ENCODE results near the gene GALNT14. TPM values are rescaled to one million over a fixed set of nuclear protein-coding genes. Genes with fewer than 3 reads are reported as not detected.

The GALNT14 gene
- total RNA-seq, 1 donor from 2014 or later, result 7.4 TPM

- TF ChIP-seq CTCF (conservative IDR thresholded peaks at IDR 0.05), result no peak
- Mint-ChIP-seq H3K9me3 (no peaks in the 10 kb centered on the region), H3K27ac (no peak overlapping the region), H3K36me3 (no peaks in the 10 kb centered on the region), H3K27me3 (peaks cover 18% of the 10 kb centered on the region), H3K4me1 (ENCODE audit: unreplicated experiment) (peaks cover 11% of the 10 kb centered on the region), H3K4me3 (no peak overlapping the region)
- no peak for DNase-seq (ENCODE audit: extremely low spot score, unreplicated experiment)
Observed at GRCh38 chr2:30981096-30981495, 157.1 kb downstream of the GALNT14 start.

GRCh38 chr2:30979822-30980245, 158.4 kb downstream of the GALNT14 start:
- Mint-ChIP-seq H3K4me1 (ENCODE audit: unreplicated experiment) (peaks cover 11% of the 10 kb centered on the region), H3K27ac (no peak overlapping the region), H3K4me3 (no peak overlapping the region), H3K9me3 (no peaks in the 10 kb centered on the region), H3K36me3 (no peaks in the 10 kb centered on the region), H3K27me3 (peaks cover 22% of the 10 kb centered on the region)
- DNase-seq (ENCODE audit: extremely low spot score, unreplicated experiment), result no peak
- no peak for TF ChIP-seq CTCF (conservative IDR thresholded peaks at IDR 0.05)

GRCh38 chr2:30978854-30979253, 159.4 kb downstream of the GALNT14 start:
- TF ChIP-seq CTCF (conservative IDR thresholded peaks at IDR 0.05), result no peak
- Mint-ChIP-seq H3K27ac (no peak overlapping the region), H3K36me3 (no peaks in the 10 kb centered on the region), H3K27me3 (peaks cover 18% of the 10 kb centered on the region), H3K4me1 (ENCODE audit: unreplicated experiment) (peaks cover 11% of the 10 kb centered on the region), H3K9me3 (no peaks in the 10 kb centered on the region), H3K4me3 (no peak overlapping the region)
- DNase-seq (ENCODE audit: extremely low spot score, unreplicated experiment), result no peak

GRCh38 chr2:30978044-30978443, 160.2 kb downstream of the GALNT14 start:
- no peak overlapping the region for H3K4me3 Mint-ChIP-seq

GRCh38 chr2:30975156-30975555, 163.1 kb downstream of the GALNT14 start:
- no peak overlapping the region for H3K4me3 Mint-ChIP-seq
- H3K27ac Mint-ChIP-seq, result no peak overlapping the region
- no peaks in the 10 kb centered on the region for H3K9me3 Mint-ChIP-seq
- peaks cover 18% of the 10 kb centered on the region for H3K27me3 Mint-ChIP-seq
- no peaks in the 10 kb centered on the region for H3K36me3 Mint-ChIP-seq
- H3K4me1 Mint-ChIP-seq (ENCODE audit: unreplicated experiment), result no peaks in the 10 kb centered on the region
- no peak for TF ChIP-seq CTCF (conservative IDR thresholded peaks at IDR 0.05)
- DNase-seq (ENCODE audit: extremely low spot score, unreplicated experiment), result no peak

More at GRCh38 chr2:30978044-30978443, 160.2 kb downstream of the GALNT14 start:
- Mint-ChIP-seq H3K9me3 (no peaks in the 10 kb centered on the region), H3K27ac (no peak overlapping the region), H3K4me1 (ENCODE audit: unreplicated experiment) (peaks cover 11% of the 10 kb centered on the region), H3K36me3 (no peaks in the 10 kb centered on the region), H3K27me3 (peaks cover 22% of the 10 kb centered on the region)
- no peak for TF ChIP-seq CTCF (conservative IDR thresholded peaks at IDR 0.05)
- no peak for DNase-seq (ENCODE audit: extremely low spot score, unreplicated experiment)

- no peaks in the 10 kb centered on the region for H3K36me3 Mint-ChIP-seq
- H3K9me3 Mint-ChIP-seq, result no peaks in the 10 kb centered on the region
- no peaks in the 10 kb centered on the region for H3K4me1 Mint-ChIP-seq (ENCODE audit: unreplicated experiment)
- no peak for TF ChIP-seq CTCF (conservative IDR thresholded peaks at IDR 0.05)
- no peak overlapping the region for H3K4me3 Mint-ChIP-seq
- H3K27me3 Mint-ChIP-seq, result peaks cover 18% of the 10 kb centered on the region
- DNase-seq (ENCODE audit: extremely low spot score, unreplicated experiment), result no peak
- no peak overlapping the region for H3K27ac Mint-ChIP-seq
Observed at GRCh38 chr2:30974554-30974953, 163.7 kb downstream of the GALNT14 start.

All from type B pancreatic cell (in vitro differentiated cells).